Measurements from ENCODE around the gene GPR161.

Gene GPR161

GRCh38 chr1:168148916-168149315 is 12.2 kb upstream of the GPR161 start:
- no peak for DNase-seq (ENCODE audit: low read depth in 1 of 2, low spot score in 1 of 2)

GRCh38 chr1:168146626-168147025 is 9.9 kb upstream of the GPR161 start:
- no peak for DNase-seq (ENCODE audit: low read depth in 1 of 2, low spot score in 1 of 2)

GRCh38 chr1:168146160-168146539 is 9.4 kb upstream of the GPR161 start:
- DNase-seq (ENCODE audit: low read depth in 1 of 2, low spot score in 1 of 2): no peak

- DNase-seq (ENCODE audit: low read depth in 1 of 2, low spot score in 1 of 2): peak; percentile 70 to 85
These were observed 8.7 kb upstream of the GPR161 start for GRCh38 chr1:168145184-168146159.

GRCh38 chr1:168141871-168142385 is 5.2 kb upstream of the GPR161 start:
- no peak for DNase-seq (ENCODE audit: low read depth in 1 of 2, low spot score in 1 of 2)

GRCh38 chr1:168139070-168139469 is 2.3 kb upstream of the GPR161 start:
- no peak for DNase-seq (ENCODE audit: low read depth in 1 of 2, low spot score in 1 of 2)

- no peak for DNase-seq (ENCODE audit: low read depth in 1 of 2, low spot score in 1 of 2)
These were observed 1.4 kb upstream of the GPR161 start for GRCh38 chr1:168138134-168138533.

GRCh38 chr1:168137515-168137821 is 738 bp upstream of the GPR161 start:
- DNase-seq (ENCODE audit: low read depth in 1 of 2, low spot score in 1 of 2): no peak

GRCh38 chr1:168135921-168136708 is 615 bp downstream of the GPR161 start:
- DNase-seq (ENCODE audit: low read depth in 1 of 2, low spot score in 1 of 2): no peak

GRCh38 chr1:168135116-168135920 is 1.4 kb downstream of the GPR161 start:
- DNase-seq (ENCODE audit: low read depth in 1 of 2, low spot score in 1 of 2): no peak

GRCh38 chr1:168134642-168135041 is 2.1 kb downstream of the GPR161 start:
- DNase-seq (ENCODE audit: low read depth in 1 of 2, low spot score in 1 of 2): no peak

- DNase-seq (ENCODE audit: low read depth in 1 of 2, low spot score in 1 of 2): no peak
These were observed 2.6 kb downstream of the GPR161 start for GRCh38 chr1:168134132-168134531.

GRCh38 chr1:168129933-168130332 is 6.8 kb downstream of the GPR161 start:
- DNase-seq (ENCODE audit: low read depth in 1 of 2, low spot score in 1 of 2): no peak

GRCh38 chr1:168127503-168127902 is 9.2 kb downstream of the GPR161 start:
- no peak for DNase-seq (ENCODE audit: low read depth in 1 of 2, low spot score in 1 of 2)

GRCh38 chr1:168125051-168125450 is 11.7 kb downstream of the GPR161 start:
- no peak for DNase-seq (ENCODE audit: low read depth in 1 of 2, low spot score in 1 of 2)

- no peak for DNase-seq (ENCODE audit: low read depth in 1 of 2, low spot score in 1 of 2)
These were observed 15.2 kb downstream of the GPR161 start for GRCh38 chr1:168121401-168122011.

- no peak for DNase-seq (ENCODE audit: low read depth in 1 of 2, low spot score in 1 of 2)
These were observed 17.0 kb downstream of the GPR161 start for GRCh38 chr1:168119750-168120149.

- no peak for DNase-seq (ENCODE audit: low read depth in 1 of 2, low spot score in 1 of 2)
These were observed 20.4 kb downstream of the GPR161 start for GRCh38 chr1:168116327-168116799.

GRCh38 chr1:168114845-168115244 is 21.9 kb downstream of the GPR161 start:
- DNase-seq (ENCODE audit: low read depth in 1 of 2, low spot score in 1 of 2): no peak

GRCh38 chr1:168112673-168113305 is 23.9 kb downstream of the GPR161 start:
- no peak for DNase-seq (ENCODE audit: low read depth in 1 of 2, low spot score in 1 of 2)
